NB4 (cell line): ENCODE measurements around the gene TMEM127.
A peak's percentile ranks its signal among the peaks of the same experiment; 100 is the strongest.
"Not testable (repeated sequence)": the region's sequence is repeated elsewhere in the genome, so short reads cannot be mapped to it uniquely, and the experiment has no call there.

Experiments used
- DNase-seq: peaks from one replicate; pipeline ENCODE4 v3.0.0; 2010; ENCODE audit warnings: low read depth
- H3K4me3 ChIP-seq: one replicate; pipeline ENCODE4 v1.5.1; 2011; ENCODE audit warnings: mild to moderate bottlenecking, low read depth, low read length, moderate library complexity
- CTCF ChIP-seq: IDR thresholded peaks from one replicate; pipeline ENCODE4 v1.5.1; 2012; ENCODE audit warnings: low read depth, low read length
- MAX ChIP-seq: IDR thresholded peaks from 2 replicates; pipeline ENCODE4 v1.6.1; 2011; ENCODE audit warnings: low read depth, low read length
- MYC ChIP-seq: IDR thresholded peaks from 2 replicates; pipeline ENCODE4 v1.6.1; 2011; ENCODE audit warnings: low read depth, low read length
- POLR2A ChIP-seq: IDR thresholded peaks from 2 replicates; pipeline ENCODE4 v1.6.1; 2011; ENCODE audit warnings: mild to moderate bottlenecking; ENCODE audit not compliant: insufficient read length; ENCODE audit errors: extremely low read depth

Gene TMEM127

GRCh38 chr2:96233436-96233835 lies 32.4 kb downstream of the TMEM127 start:
- DNase-seq: no peak
- H3K4me3 ChIP-seq: no peak overlapping the region
- no peak for TF ChIP-seq POLR2A
- no peak for TF ChIP-seq MAX
- no peak for TF ChIP-seq CTCF
- no peak for TF ChIP-seq MYC

- DNase-seq: no peak
- no peak for TF ChIP-seq CTCF
- TF ChIP-seq POLR2A: no peak
- TF ChIP-seq MYC: no peak
- no peak for TF ChIP-seq MAX
Measured at GRCh38 chr2:96231316-96231715, 34.5 kb downstream of the TMEM127 start.

GRCh38 chr2:96225016-96225533 lies 40.7 kb downstream of the TMEM127 start:
- DNase-seq: peak; percentile 92
- TF ChIP-seq POLR2A (no peak), CTCF (no peak), MYC (no peak), MAX (no peak)
- no peak overlapping the region for H3K4me3 ChIP-seq

More at GRCh38 chr2:96231316-96231715, 34.5 kb downstream of the TMEM127 start:
- no peak overlapping the region for H3K4me3 ChIP-seq

- peak; percentile 85 for DNase-seq
- H3K4me3 ChIP-seq: not testable (repeated sequence)
Measured at GRCh38 chr2:96221106-96221505, 44.7 kb downstream of the TMEM127 start.

GRCh38 chr2:96219959-96220358 lies 45.8 kb downstream of the TMEM127 start:
- DNase-seq, H3K4me3 ChIP-seq: not testable (repeated sequence)

GRCh38 chr2:96218508-96219131 lies 47.2 kb downstream of the TMEM127 start:
- H3K4me3 ChIP-seq: no peak overlapping the region
- TF ChIP-seq POLR2A: no peak
- TF ChIP-seq MAX: no peak
- TF ChIP-seq MYC: no peak
- no peak for TF ChIP-seq CTCF
- DNase-seq: peak; percentile 64

GRCh38 chr2:96214554-96214953 lies 51.2 kb downstream of the TMEM127 start:
- H3K4me3 ChIP-seq: no peak overlapping the region
- TF ChIP-seq MAX (no peak), POLR2A (no peak), CTCF (no peak), MYC (no peak)
- no peak for DNase-seq
